IPS-NIHi7 (cell line): ENCODE data around the gene CWC27.

ENCODE experiments used
- DNase-seq: peaks from one replicate; pipeline ENCODE4 v3.0.0; 2012; ENCODE audit warnings: mixed read lengths; ENCODE audit errors: extremely low spot score

CWC27 gene

DNA sequence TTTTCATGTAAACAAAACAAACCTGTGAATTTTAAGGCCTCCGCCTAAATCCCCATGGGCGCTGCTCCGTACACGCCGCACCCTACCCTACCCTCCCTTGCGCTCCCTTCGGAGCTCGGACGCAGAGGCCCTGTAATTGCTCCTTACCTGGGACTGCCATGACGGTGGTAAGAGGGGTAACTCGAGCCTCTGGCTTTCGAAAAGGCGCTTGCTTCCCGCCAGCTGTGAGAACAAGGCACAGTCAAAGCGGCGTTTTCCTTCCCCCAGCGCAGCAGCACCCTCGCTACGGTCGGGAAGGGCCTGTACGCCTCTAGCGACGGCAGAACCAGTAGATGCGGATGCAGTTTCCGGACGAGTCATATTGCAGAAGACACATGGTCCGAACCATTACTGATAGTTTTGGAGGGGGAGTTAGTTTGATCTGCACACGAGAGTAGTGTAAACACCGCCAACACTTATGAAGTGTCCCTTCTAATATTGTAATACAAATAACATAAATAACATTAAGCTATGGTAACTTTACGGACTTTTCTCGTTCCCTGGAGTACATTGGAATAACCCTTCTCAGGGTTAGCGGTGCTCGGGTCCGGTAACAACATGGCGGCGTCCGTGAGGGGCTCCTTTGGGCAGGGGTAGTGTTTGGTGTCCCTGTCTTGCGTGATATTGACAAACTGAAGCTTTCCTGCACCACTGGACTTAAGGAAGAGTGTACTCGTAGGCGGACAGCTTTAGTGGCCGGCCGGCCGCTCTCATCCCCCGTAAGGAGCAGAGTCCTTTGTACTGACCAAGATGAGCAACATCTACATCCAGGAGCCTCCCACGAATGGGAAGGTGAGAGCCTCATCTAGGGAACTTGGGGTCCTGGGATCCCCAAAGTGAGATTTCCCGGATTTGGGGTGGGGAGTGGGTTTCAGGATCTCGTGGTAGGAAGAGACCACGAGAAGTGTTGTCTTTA is at the start of gene CWC27, which contains the start of gene SREK1IP1:
TSS of gene CWC27 (plus strand) at position 573 of the 955 bp plus-strand sequence. CDS start at position 790, 217 bp downstream.
TSS of gene SREK1IP1 (minus strand) at position 334 of the 955 bp plus-strand sequence. CDS start at position 160, 174 bp downstream.
- peak; percentile 82 for DNase-seq

DNA sequence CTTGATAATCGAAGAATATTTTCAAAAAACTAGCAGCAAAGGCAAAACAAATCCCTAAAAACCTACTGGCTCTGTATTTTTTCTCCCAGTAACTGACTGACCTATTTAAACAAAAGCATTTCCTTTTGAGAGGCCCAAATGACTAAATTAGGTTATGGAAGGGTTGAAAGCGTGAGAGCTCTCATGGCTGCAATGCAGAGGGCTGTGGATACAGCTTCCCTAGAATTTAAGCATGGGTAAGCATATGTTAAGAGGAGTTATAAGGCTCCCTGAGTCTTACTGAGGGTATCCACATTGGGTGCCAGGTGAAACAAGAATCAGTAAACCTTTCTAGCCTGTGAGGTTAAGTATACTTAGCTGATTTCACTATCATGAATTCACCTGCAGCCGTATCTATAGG is 46.1 kb upstream of the CWC27 start:
- no peak for DNase-seq

- no peak for DNase-seq
Observed at GRCh38 chr5:64727150-64727549, 41.6 kb upstream of the CWC27 start.

DNA sequence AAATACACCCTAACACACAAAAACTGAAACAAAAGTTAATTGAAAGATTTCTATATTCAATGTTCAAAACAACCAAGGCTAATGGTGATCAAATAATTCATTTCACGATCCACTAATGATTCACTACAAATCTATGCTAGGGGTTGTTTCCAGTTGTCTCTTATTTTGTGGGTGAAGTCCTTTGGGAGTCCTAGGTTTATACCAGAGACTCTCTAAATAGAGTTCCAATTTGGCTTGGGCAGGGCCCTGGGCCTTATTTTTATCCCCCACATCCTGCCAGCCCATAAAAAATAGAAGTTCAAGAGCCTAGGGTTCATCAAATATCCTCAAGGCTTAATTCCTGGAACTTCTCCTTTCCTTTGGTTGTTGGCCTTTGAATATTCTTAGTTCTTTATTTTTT is 26.3 kb upstream of the CWC27 start:
- no peak for DNase-seq

DNA sequence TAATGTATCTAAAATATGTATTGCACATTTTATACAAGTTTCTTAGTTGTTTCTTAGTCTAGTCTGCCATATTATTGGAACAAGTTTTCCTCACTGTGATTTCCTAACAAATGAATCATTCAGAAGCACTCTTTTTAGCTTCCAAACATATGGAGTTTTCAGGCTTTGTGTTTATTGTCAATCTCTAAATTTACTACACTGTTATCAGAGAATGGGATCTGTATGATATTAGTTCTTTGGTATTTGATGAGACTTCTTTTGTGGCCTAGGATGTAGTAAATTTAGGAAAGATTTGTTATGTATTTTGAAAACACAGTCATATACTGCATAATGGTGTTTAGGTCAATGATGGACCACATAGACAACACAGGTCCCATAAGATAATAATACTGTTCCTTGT is 25.9 kb upstream of the CWC27 start:
- no peak for DNase-seq

DNA sequence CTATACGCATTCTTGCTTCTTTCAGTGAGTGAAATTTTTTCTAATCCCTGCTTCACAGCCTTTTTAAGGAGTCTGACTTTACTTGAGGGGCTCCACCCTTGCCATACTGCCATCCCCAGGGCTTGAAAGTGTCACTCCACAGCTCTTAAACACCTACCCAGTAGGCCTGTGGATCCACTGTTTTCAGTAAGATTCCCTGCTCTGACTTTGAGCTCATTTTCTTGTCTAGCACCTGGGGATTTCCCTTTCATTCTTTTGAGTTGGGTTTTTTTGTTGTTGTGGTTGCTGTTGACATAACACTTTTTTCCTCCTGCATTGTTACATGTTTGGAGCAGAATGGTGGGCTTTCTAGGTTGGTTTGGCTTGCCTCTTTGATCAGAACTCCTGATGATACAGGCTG is 23.8 kb upstream of the CWC27 start:
- peak; percentile 53 for DNase-seq

DNA sequence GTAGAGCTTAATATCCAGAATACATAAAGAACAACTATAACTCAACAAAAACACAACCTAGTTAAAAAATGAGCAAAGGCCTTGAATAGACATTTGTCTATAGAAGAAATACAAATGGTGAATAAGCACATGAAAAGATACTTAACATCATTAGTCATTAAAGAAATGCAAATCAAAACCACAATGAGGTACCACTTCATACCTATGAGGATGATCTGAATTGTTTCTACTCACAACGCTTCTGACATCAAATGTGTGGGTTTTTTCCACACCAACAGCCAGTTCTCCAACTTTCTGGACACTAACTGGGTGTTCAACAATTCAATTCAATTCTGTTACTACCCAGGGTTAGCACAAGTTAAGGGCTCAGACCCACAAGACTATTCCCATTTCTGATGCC is 22.3 kb upstream of the CWC27 start:
- DNase-seq = no peak

- DNase-seq = no peak
Observed at GRCh38 chr5:64749385-64749784, 19.3 kb upstream of the CWC27 start.

DNA sequence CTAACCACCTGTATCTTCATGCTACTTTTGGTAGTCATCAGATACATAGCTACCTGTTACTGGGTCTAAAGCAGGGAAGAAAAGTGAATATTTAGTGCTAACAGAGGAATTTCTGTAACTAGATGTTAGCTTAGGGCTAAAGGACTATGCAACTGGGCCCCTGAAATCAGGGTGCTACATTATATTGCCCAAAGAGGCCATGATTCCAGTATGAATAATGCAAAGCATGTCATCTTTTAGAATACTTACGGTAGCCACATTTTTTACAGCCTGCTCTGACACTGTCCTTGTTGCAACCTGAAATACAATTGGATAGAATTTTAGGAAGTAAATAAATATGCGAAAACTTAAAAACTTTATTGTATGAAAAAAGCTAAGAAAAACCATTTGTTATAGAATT is 14.7 kb upstream of the CWC27 start:
- no peak for DNase-seq

GRCh38 chr5:64758901-64759300 is 9.8 kb upstream of the CWC27 start:
- no peak for DNase-seq

DNA sequence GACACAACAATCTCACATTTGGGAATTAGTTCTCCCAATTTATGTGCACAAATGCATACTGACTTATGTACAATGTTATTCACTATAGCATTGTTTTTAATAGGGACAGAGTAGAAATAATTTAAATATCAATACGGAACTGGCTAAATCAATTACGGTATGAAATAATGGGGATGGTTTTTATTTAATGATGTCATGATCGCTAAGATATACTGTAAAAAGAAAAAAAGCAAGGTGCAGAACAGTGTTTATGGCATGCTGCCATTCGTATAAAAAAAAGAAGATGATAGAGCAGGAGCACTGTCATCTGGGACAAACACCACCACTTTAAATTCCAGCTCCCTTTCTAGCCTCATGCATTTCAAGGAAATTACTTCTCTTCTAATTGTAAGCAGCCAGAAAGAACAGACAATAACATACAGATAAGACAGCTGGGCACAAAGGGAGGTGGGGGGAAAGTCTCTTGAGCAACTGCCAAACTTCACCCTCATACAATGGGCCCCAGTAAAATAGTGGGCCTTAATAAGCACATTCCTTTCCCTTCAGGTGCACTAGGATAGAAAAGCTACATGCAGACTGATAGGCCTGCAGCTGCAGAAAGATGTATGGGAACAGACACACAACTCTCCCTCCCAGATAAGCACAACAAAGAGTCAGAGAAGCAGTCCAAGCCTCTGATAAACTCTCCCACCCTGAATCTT is 8.6 kb upstream of the CWC27 start:
- no peak for DNase-seq

DNA sequence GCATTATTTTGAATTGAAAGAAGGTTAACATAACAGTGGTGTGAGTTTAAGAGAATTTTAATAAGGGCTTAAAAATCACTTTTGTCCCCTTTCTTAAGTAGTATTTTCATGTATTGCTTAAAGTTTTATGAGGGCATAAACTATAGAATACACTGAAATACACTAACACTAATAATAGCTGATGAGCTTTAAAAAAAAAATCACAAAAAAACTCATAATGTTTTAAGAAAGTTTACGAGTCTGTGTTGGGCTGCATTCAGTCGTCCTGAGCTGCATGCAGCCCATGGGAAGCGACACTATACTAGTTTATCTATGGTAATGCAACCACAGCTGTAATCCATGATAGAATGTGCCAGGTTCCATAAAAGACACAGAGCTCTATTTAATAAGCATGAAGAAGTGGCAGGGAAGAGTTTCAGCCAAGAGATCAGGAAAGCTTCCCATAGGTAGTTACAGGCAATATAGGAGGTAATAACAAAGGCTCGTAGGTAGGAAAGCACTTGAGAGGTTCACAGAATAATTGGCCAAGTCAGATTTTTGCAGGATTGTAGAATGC is 4.7 kb upstream of the CWC27 start:
- no peak for DNase-seq

- DNase-seq = no peak
Observed at GRCh38 chr5:64765804-64766504, 2.8 kb upstream of the CWC27 start.

DNA sequence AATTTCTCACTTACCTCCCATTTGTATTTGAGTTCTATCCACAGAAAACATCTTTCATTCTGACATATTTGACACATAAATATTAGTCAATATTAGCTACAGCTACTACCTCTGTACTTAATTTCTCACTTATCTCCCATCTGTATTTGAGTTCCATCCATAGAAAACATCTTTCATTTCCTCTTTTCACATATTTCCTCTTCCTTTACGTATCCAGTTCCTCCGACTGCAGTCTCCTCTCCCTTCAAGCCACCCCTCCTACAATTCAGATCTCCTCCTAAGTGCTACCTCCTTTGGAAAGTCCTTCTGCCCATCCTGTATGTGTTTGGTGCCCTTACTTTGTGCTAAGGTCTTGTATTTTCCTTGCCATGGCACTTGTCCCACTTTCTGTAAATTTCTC is 1.8 kb upstream of the CWC27 start:
- no peak for DNase-seq

DNA sequence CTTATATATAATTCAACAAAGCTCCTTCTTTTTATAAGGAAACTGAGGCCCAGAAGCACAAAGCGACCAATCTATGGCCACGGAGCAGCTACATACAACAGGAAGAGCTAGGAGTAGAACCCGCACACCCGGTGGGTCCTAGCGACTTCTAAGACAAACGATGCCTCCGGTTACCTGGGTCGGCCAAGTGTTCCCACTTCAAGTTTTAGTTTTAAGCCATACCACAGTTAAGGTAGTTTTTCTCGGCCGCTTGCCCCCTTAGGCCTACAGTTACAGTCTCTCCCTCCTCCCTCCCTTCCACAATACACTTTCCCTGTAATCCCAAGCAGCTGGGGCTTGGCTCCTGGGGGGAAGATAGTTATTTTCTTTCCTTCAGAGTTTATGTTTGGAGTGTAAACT is 772 bp upstream of the CWC27 start:
- peak; percentile 19 for DNase-seq

DNA sequence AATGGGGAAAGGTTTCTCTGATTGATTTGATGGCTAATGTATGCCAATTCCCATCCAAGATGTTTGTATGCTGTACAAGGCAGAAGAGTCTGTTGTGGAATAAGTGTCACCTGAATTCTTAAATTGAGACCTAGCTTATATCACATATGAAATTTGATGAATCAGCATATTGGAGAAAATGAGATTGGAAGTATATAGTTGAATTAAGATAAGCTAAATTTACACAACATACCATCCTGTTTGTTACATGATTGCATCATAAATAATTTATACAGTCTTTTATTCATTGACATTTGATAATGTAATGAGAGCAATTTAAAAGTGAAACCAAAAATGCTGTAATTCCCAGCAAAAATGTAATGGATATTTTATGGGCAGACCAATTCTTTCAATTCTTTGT is 1.1 kb downstream of the CWC27 start:
- no peak for DNase-seq

GRCh38 chr5:64771736-64772135 is 3.0 kb downstream of the CWC27 start:
- DNase-seq = no peak

DNA sequence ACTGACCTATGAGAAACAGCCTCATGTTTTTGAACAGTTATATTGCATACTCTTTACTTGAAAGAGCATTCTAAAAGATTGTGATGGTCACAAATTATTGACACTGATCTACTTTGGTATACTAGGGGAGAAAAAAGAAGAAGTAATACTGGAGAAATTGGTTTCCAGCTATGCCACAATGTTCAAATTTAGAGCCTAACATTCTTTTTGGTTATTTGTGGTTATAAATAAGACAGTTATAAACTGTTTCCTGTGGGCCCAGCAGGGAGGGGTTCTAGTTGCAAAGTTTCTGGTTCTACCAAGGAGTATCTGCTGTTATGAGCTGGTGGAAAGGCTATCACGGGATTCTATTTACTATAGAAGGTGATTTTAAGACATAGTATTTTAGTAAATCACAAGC is 4.8 kb downstream of the CWC27 start:
- no peak for DNase-seq

DNA sequence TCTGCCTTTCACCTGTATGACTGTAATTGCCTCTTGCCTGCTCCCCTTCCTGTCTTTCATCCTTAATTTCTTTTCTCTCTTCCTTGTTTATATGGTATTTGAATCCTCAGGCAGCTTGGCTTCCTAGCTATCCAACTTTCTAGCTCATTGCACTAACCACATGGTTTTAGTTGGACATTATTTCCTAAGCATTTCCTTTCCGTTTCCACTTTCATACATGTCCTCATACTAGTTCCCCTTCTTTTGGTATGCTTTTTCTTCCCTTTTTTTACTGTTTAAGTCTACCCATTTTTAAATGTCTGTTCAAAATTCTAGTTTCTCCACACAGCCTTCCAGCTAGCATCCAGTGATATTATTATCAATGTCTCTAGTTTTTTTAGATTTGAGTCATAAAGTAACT is 6.6 kb downstream of the CWC27 start:
- no peak for DNase-seq

DNA sequence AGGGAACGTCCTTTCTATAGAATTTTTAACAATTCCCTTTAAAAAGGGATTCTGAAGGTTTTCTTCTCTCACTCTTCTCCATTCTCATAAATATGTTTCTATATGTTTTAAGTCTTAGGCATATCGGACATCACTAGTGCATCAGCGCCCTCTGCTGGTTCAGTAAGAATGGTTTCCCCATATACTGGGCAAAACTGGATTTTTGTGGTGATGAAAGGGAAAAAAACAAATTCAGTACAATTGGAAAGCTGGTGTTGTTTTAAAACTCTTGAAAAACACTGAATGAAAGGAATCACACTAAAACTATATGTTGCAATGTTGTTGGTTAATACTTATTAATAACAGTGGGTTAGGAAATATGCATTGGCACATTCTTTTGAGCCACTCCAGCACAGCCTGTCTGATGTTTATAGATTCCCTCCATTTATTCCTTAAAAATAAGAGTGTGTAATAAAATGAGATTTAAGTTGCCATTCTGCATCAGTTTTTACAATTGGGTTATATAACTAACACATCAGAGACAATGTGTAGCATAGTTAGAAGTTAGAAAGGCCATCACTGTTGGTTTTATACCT is 15.8 kb downstream of the CWC27 start:
- DNase-seq = peak; percentile 32

DNA sequence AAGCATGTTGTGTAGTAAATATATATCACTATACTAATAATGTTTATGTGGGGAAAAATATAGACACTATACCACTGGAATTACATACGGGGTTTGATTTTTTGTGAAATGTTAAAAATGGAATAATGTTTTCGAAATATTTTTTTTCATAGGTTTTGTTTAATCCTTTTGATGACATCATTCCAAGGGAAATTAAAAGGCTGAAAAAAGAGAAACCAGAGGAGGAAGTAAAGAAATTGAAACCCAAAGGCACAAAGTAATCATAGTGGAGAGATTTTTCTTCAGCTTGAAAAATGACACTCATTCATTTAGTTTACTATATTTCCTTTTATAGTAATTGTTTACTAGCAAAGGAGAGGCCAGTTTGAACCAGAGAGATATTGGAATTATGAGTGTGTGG is 17.6 kb downstream of the CWC27 start:
- DNase-seq = no peak

- DNase-seq = no peak
Observed at GRCh38 chr5:64788156-64788555, 19.4 kb downstream of the CWC27 start.
